BLaER1 treated with 17β-estradiol and CSF1 and Interleukin-3, amounts not matched to agents 10 nM and 100 nM (cell line): ENCODE data around the gene OR2AK2.

Source experiments
- H3K27ac ChIP-seq, 11 experiments: shearing (Covaris generic); formaldehyde crosslinking; 2 replicates each; pipeline ENCODE4 v1.8.1; 2022
- H3K27me3 ChIP-seq, 11 experiments: shearing (Covaris generic); formaldehyde crosslinking; 2 replicates each; pipeline ENCODE4 v1.8.1; 2022
- H3K36me3 ChIP-seq, 11 experiments: shearing (Covaris generic); formaldehyde crosslinking; 2 replicates each; pipeline ENCODE4 v1.8.1; 2022
- H3K4me1 ChIP-seq, 10 experiments: shearing (Covaris generic); formaldehyde crosslinking; 2 replicates each; pipeline ENCODE4 v1.8.1; 2022
- H3K4me2 ChIP-seq, 11 experiments: shearing (Covaris generic); formaldehyde crosslinking; 2 replicates each; pipeline ENCODE4 v1.8.1; 2022
- H3K4me3 ChIP-seq, 10 experiments: shearing (Covaris generic); formaldehyde crosslinking; 2 replicates each; pipeline ENCODE4 v1.8.1; 2022
- H3K9ac ChIP-seq, 11 experiments: shearing (Covaris generic); formaldehyde crosslinking; 2 replicates each; pipeline ENCODE4 v1.8.1; 2022
- H3K9me3 ChIP-seq, 11 experiments: shearing (Covaris generic); formaldehyde crosslinking; replicated peaks in 1 of 11; 2 replicates each; pipeline ENCODE4 v1.8.1; 2022
- H4K20me1 ChIP-seq, 11 experiments: shearing (Covaris generic); formaldehyde crosslinking; 2 replicates each; pipeline ENCODE4 v1.8.1; 2022
- Cebpa-rat ChIP-seq, 11 experiments: shearing (Covaris generic); IDR thresholded peaks; 2 replicates each; pipeline ENCODE4 v1.8.1; 2022

OR2AK2 gene

GRCh38 chr1:248009681-248010080 is 44.6 kb downstream of the OR2AK2 start:
- Histone ChIP-seq H3K9ac (no peak overlapping the region), H3K36me3 (no peaks in the 10 kb centered on the region), H3K27me3 (no peaks in the 10 kb centered on the region), H4K20me1 (no peaks in the 10 kb centered on the region), H3K4me3 (no peak overlapping the region), H3K27ac (no peak overlapping the region), H3K4me2 (no peak overlapping the region), H3K9me3 (peaks cover 11 to 46% (median 25%) of the 10 kb centered on the region in 11 experiments), H3K4me1 (no peaks in the 10 kb centered on the region)
- no peak for TF ChIP-seq Cebpa-rat (IDR thresholded peaks at IDR 0.05)

DNA sequence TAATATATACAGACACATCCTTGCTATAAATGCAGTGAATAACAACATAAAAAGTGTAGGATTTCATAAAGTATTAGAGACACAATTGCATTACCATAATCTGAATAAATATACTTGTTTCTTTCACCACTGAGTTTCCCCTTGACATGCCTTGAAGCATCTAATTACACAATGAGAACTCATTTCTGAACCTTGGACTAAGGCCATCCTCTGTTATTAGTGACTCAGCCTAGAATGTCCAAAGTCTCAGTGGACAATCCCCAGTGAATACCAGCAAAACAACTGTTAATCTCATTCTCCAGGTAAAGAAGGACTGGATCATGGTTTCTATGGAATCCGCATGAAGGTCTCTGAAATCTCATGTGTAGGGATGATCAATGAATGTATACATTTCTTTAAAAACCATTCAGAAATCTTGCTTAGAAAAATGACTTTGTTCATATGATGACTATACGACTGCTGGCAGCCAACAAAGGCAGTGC is 48.2 kb downstream of the OR2AK2 start, which contains the start of gene OR2L5:
Gene OR2L5 (plus strand): TSS at position 432 of the 482 bp plus-strand sequence. CDS start 8,288 bp downstream, outside the sequence.
- Histone ChIP-seq H3K4me1 (no peaks in the 10 kb centered on the region), H3K4me3 (no peak within 1 kb of the TSS), H3K4me2 (no peak within 1 kb of the TSS), H3K9ac (no peak within 1 kb of the TSS), H3K36me3 (no peaks in the 10 kb centered on the region), H3K27ac (no peak within 1 kb of the TSS), H3K9me3 (peaks cover 11 to 34% (median 21%) of the 10 kb centered on the region in 11 experiments), H4K20me1 (no peaks in the 10 kb centered on the region), H3K27me3 (no peaks in the 10 kb centered on the region)
- TF ChIP-seq Cebpa-rat (IDR thresholded peaks at IDR 0.05): no peak

GRCh38 chr1:248015803-248016202 is 50.8 kb downstream of the OR2AK2 start:
- H3K4me1 ChIP-seq: peaks cover 0 to 15% (median 0%) of the 10 kb centered on the region in 10 experiments; a peak in 4 of 20 replicates
- no peaks in the 10 kb centered on the region for H3K27me3 ChIP-seq
- H3K9me3 ChIP-seq: peaks cover 0 to 13% (median 5%) of the 10 kb centered on the region in 11 experiments; a peak in 3 of 22 replicates
- no peak overlapping the region for H3K4me3 ChIP-seq
- no peak overlapping the region for H3K27ac ChIP-seq
- no peaks in the 10 kb centered on the region for H4K20me1 ChIP-seq
- no peak overlapping the region for H3K4me2 ChIP-seq
- TF ChIP-seq Cebpa-rat (IDR thresholded peaks at IDR 0.05): no peak
- H3K36me3 ChIP-seq: no peaks in the 10 kb centered on the region
- no peak overlapping the region for H3K9ac ChIP-seq
